ENCODE results near the gene LRRC28. TPM values are rescaled to one million over a fixed set of nuclear protein-coding genes. Genes with fewer than 3 reads are reported as not detected.
"Not testable (repeated sequence)": the region's sequence is repeated elsewhere in the genome, so short reads cannot be mapped to it uniquely, and the experiment has no call there.

LRRC28 gene
- polyA plus RNA-seq, 3 donors, result 9.8 to 14.7 (median 14.2) TPM

GRCh38 chr15:99365242-99365641 is 114.0 kb downstream of the LRRC28 start:
- H3K27ac ChIP-seq (ENCODE audit: low read depth, low read length), result no peak overlapping the region
- 59 to 86% (median 77%) methylated on average over 1 of the region's 1 CpG for WGBS, 3 donors

GRCh38 chr15:99366013-99366412 is 114.7 kb downstream of the LRRC28 start:
- H3K27ac ChIP-seq (ENCODE audit: low read depth, low read length), result no peak overlapping the region
- WGBS, 3 donors, result 95 to 100% (median 95%) methylated on average over 1 of the region's 1 CpG

- no peak overlapping the region for H3K27ac ChIP-seq (ENCODE audit: low read depth, low read length)
These were observed 117.5 kb downstream of the LRRC28 start for GRCh38 chr15:99368743-99369142.

GRCh38 chr15:99369196-99369595 is 117.9 kb downstream of the LRRC28 start:
- no peak overlapping the region for H3K27ac ChIP-seq (ENCODE audit: low read depth, low read length)
- 74 to 98% (median 88%) methylated on average over 5 of the region's 5 CpGs for WGBS, 3 donors

- WGBS, 3 donors, result 70 to 84% (median 76%) methylated on average over 4 of the region's 4 CpGs
- H3K27ac ChIP-seq (ENCODE audit: low read depth, low read length), result no peak overlapping the region
These were observed 120.2 kb downstream of the LRRC28 start for GRCh38 chr15:99371180-99372103.

- H3K27ac ChIP-seq (ENCODE audit: low read depth, low read length), result no peak overlapping the region
- 88 to 92% (median 91%) methylated on average over 6 of the region's 6 CpGs for WGBS, 3 donors
These were observed 133.9 kb downstream of the LRRC28 start for GRCh38 chr15:99385005-99385669.

- WGBS, 3 donors, result 30 to 53% (median 37%) methylated on average over 3 of the region's 3 CpGs
- H3K27ac ChIP-seq (ENCODE audit: low read depth, low read length), result no peak overlapping the region
These were observed 134.6 kb downstream of the LRRC28 start for GRCh38 chr15:99385865-99386264.

- 43 to 74% (median 55%) methylated on average over 4 of the region's 4 CpGs for WGBS, 3 donors
- no peak overlapping the region for H3K27ac ChIP-seq (ENCODE audit: low read depth, low read length)
These were observed 135.1 kb downstream of the LRRC28 start for GRCh38 chr15:99386391-99386790.

- WGBS, 3 donors, result 73 to 82% (median 79%) methylated on average over 8 of the region's 8 CpGs
- H3K27ac ChIP-seq (ENCODE audit: low read depth, low read length), result no peak overlapping the region
These were observed 136.3 kb downstream of the LRRC28 start for GRCh38 chr15:99387421-99388168.

- H3K27ac ChIP-seq (ENCODE audit: low read depth, low read length), result no peak overlapping the region
- 76 to 87% (median 84%) methylated on average over 5 of the region's 5 CpGs for WGBS, 3 donors
These were observed 139.4 kb downstream of the LRRC28 start for GRCh38 chr15:99390667-99391066.

GRCh38 chr15:99393641-99394040 is 142.4 kb downstream of the LRRC28 start:
- H3K27ac ChIP-seq (ENCODE audit: low read depth, low read length), result no peak overlapping the region
- WGBS, 3 donors, result 38 to 88% (median 78%) methylated on average over 1 of the region's 1 CpG

GRCh38 chr15:99396375-99396774 is 145.1 kb downstream of the LRRC28 start:
- no peak overlapping the region for H3K27ac ChIP-seq (ENCODE audit: low read depth, low read length)
- WGBS, 3 donors, result 85 to 93% (median 91%) methylated on average over 5 of the region's 5 CpGs

GRCh38 chr15:99399061-99399460 is 147.8 kb downstream of the LRRC28 start:
- H3K27ac ChIP-seq (ENCODE audit: low read depth, low read length), result no peak overlapping the region
- WGBS, 3 donors, result 66 to 71% (median 69%) methylated on average over 5 of the region's 5 CpGs

- 78 to 88% (median 87%) methylated on average over 4 of the region's 4 CpGs for WGBS, 3 donors
These were observed 148.3 kb downstream of the LRRC28 start for GRCh38 chr15:99399618-99400017.

GRCh38 chr15:99401216-99401615 is 149.9 kb downstream of the LRRC28 start:
- H3K27ac ChIP-seq (ENCODE audit: low read depth, low read length), result not testable (repeated sequence)

More at GRCh38 chr15:99399618-99400017, 148.3 kb downstream of the LRRC28 start:
- no peak overlapping the region for H3K27ac ChIP-seq (ENCODE audit: low read depth, low read length)

GRCh38 chr15:99402014-99402729 is 150.9 kb downstream of the LRRC28 start:
- WGBS, 3 donors, result 69 to 76% (median 75%) methylated on average over 13 of the region's 13 CpGs

More at GRCh38 chr15:99401216-99401615, 149.9 kb downstream of the LRRC28 start:
- WGBS, 3 donors, result 81 to 89% (median 89%) methylated on average over 4 of the region's 4 CpGs

GRCh38 chr15:99403597-99403996 is 152.3 kb downstream of the LRRC28 start:
- H3K27ac ChIP-seq (ENCODE audit: low read depth, low read length), result no peak overlapping the region
- WGBS, 3 donors, result 87 to 93% (median 87%) methylated on average over 11 of the region's 11 CpGs

More at GRCh38 chr15:99402014-99402729, 150.9 kb downstream of the LRRC28 start:
- H3K27ac ChIP-seq (ENCODE audit: low read depth, low read length), result no peak overlapping the region

- H3K27ac ChIP-seq (ENCODE audit: low read depth, low read length), result no peak overlapping the region
- 82 to 89% (median 87%) methylated on average over 16 of the region's 16 CpGs for WGBS, 3 donors
These were observed 153.2 kb downstream of the LRRC28 start for GRCh38 chr15:99404454-99404853.
